HG02973 (cell line): ENCODE data around the gene ABRAXAS1.
"Not testable (repeated sequence)": the region's sequence is repeated elsewhere in the genome, so short reads cannot be mapped to it uniquely, and the experiment has no call there.

ENCODE experiments used
- ATAC-seq: cut with Tn5 transposase; IDR thresholded peaks from one replicate; pipeline ENCODE4 v1.9.1; 2021; ENCODE audit warnings: moderate library complexity; ENCODE audit not compliant: unreplicated experiment

Gene ABRAXAS1

GRCh38 chr4:83484500-83485461 lies at the start of gene ABRAXAS1:
Gene ABRAXAS1, minus strand, starts transcription at chr4:83485100. Its CDS starts 28 bp downstream, at chr4:83485072.
- peak; percentile 96 for ATAC-seq

DNA sequence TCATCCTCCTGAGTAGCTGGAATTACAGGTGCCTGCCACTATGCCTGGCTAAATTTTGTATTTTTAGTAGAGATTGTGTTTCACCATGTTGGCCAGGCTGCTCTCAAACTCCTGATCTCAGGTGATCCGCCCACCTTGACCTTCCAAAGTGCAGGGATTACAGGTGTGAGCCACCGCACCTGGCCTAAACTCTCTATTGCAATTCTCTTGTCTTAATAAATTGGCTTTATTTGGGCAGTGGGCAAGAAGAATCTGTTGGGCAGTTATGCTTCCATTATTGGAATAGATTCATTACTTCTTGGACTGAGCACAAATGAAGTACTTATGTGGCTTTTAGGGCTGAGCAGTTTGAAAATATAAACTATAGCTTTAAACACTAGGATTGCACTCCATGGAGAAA lies 42.8 kb upstream of the ABRAXAS1 start:
- no peak for ATAC-seq

DNA sequence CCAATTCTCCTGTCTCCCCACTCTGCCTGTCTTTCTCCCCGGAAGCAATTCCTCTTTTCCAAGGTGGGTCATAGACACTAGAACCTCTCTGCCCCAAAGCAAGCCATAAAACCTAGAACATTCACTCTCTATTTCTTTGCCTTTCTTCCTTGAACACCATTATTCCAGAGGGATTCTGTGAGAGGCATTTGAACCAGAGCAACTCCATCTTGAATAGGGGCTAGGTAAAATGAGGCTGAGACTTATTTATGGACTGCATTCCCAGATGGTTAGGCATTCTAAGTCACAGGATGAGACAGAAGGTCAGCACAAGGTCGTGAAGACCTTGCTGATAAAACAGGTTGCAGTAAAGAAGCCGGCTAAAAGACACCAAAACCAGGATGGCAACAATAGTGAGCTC lies 37.3 kb upstream of the ABRAXAS1 start:
- no peak for ATAC-seq

GRCh38 chr4:83516042-83516772 lies 31.3 kb upstream of the ABRAXAS1 start:
- no peak for ATAC-seq

DNA sequence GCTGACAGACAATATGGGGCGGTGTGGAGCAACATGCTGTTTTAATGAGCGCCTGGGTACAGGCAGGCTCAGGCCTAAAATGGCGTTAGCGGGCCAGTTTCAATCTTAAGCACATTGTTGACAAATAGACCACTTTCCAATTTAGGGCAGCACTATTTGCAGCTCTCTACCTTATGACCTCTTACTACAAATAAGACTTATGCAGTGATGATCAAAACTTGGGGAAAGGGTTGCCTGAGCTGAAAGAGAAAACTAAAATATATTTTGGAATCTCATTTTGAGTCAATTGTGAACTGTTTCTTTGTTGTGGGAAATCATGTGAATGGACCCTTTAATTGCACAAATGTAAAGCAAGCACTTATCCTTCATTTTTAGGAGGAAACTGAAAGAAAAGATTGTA lies 25.5 kb upstream of the ABRAXAS1 start:
- no peak for ATAC-seq

- ATAC-seq = not testable (repeated sequence)
Measured at GRCh38 chr4:83509156-83509585, 24.3 kb upstream of the ABRAXAS1 start.

DNA sequence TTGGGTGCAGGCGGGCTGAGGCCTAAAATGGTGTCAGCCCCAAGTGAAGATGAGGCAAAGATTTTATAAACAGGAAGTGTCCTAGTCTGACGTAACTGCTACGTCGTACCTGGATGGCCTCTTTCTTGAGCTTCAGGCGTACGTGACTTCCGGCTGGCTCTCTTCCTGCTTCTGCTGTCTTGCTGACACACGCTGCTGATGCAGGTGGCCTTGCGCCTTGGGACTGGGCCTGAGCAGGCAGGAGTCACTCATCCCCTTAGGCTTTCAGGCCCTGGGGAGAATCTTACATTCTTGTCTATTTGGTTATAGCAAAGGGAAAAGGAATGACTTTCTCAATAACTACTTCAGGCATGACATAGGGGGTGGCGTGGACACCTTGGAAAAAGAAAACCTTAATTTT lies 20.1 kb upstream of the ABRAXAS1 start:
- no peak for ATAC-seq

DNA sequence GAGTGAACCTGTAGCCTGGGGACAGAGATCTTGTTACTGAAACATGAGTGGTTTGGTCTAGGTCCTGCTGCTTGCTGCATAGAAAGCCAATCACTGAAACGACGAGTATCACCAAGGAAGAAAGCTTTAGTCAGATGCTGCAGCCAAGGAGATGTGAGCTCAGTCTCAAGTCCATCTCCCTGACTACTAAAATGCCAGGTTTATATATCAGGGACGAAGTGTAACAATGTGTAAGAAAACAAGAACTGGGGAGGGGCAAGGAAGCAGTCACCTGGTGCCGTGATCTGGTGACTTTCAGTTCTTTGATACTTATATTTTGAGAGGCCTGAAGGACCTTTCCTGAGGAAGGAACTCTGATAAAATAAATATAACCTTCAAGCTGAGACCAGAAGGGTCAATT lies 19.6 kb upstream of the ABRAXAS1 start:
- ATAC-seq = no peak

DNA sequence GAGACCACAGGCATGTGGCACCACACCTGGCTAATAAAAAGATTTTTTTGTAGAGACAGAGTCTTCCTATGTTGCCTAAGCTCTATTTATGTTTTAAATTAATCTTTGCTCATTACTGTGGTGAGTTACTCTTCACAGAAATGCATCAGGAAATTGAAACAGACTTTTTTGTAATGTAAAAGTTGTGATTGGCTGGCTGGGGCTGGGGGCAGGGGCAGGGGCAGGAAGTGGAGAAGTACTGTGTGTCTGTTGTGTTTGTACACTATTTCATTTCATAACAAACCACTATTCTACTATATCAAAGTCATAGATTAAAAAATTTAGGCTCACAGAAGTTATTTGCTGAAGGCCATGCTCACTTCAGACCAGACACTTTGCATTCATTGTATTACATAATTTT lies 19.1 kb upstream of the ABRAXAS1 start:
- ATAC-seq = no peak

DNA sequence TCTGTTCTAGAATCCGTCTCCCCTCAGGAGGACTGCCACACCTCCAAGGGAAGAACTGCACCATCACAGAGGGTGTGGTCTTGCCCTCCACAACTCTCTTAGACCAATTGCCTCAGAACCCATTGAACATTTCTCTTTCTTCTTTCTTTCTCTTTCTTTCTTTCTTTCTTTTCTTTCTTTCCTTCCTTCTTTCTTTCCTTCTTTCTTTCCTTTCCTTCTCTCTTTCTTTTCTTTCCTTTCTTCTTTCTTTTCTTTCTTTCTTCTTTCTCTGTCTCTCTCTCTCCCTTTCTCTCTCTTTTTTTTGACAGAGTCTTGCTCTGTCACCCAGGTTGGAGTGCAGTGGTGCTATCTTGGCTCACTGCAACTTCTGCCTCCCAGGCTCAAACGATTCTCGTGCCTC lies 16.8 kb upstream of the ABRAXAS1 start:
- not testable (repeated sequence) for ATAC-seq

GRCh38 chr4:83498187-83498586 lies 13.3 kb upstream of the ABRAXAS1 start:
- no peak for ATAC-seq

- not testable (repeated sequence) for ATAC-seq
Measured at GRCh38 chr4:83496085-83496917, 11.4 kb upstream of the ABRAXAS1 start.

- peak; percentile 73 for ATAC-seq
Measured at GRCh38 chr4:83490876-83491450, 6.1 kb upstream of the ABRAXAS1 start.

DNA sequence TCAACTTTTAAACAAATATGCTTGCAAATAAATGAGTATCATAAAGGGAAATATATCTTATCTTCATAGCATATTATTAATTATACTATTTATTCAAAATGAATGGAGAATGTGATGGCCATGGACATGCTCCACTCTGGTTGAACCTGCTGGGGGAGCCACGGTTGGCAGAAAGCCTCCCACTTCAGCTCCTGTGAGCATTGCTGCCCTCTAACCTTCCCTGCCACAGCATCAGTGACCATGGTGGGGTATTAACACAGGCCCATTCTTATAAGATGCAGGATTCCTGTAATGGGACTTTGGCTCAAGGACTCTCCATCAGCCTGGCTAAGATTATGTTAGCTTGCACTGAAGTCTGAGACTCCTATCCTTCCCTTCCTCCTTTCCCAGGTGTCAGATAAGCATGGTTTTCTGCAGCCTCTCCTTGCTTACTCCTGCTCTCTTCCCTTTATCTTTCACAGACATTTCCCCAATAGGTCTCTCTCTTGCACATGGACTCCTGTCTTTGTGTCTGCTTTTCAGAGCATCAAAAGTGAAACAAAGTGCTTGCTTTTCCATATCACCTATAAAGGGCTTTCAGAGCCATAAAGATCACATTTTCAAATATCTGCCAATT lies 4.9 kb upstream of the ABRAXAS1 start:
- ATAC-seq = no peak

GRCh38 chr4:83486457-83487129 lies 1.7 kb upstream of the ABRAXAS1 start:
- ATAC-seq = no peak

GRCh38 chr4:83473966-83474365 lies 10.9 kb downstream of the ABRAXAS1 start:
- ATAC-seq = no peak

DNA sequence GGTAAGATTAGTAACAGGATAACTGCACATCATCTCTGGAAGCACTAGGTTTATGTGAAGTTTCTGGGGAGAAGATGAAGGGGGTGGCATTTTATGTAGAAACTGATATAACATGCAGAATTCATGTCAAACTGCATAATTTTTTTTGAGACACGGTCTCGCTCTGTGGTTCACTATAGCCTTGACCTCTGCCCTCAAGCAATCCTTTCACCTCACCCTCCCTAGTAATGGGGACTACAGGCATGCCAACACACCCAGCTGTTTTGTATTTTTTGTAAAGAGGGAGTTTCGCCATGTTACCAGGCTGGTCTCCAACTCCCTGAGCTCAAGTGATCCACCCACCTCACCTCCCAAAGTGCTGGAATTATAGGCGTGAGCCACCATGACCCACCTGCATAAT lies 11.5 kb downstream of the ABRAXAS1 start:
- ATAC-seq = no peak

DNA sequence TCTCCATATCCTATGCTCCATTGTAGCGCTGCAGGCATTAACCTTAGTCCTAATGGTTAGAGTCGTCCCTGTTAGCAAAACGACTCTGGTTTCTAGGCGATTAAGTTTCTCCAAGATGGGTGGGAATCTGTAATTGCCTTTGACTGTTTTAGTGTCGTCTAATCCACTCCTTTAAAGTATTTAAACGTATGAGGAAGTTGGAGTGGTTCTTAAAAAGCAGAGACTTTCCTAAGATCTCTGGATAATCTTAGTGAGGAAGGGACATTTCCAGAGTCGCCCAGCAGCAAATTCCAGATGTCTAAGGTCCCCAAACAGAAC lies 28.8 kb downstream of the ABRAXAS1 start:
- no peak for ATAC-seq

- peak; percentile 90 for ATAC-seq
Measured at GRCh38 chr4:83455281-83456183, 29.4 kb downstream of the ABRAXAS1 start, which contains the start of the genes HELQ and MRPS18C. Gene HELQ, minus strand, starts transcription at chr4:83455823. Its CDS starts 130 bp downstream, at chr4:83455693. Gene MRPS18C, plus strand, starts transcription at chr4:83456058. Its CDS starts 20 bp downstream, at chr4:83456078.
